K562 (cell line): ENCODE measurements around the gene HOXA11. TPM values are rescaled to one million over a fixed set of nuclear protein-coding genes. Genes with fewer than 3 reads are reported as not detected.

Source experiments
- ATAC-seq: fragments of 200-7000 bp; cut with Tn5 transposase; 3 replicates; pipeline ENCODE4 v1.9.1; 2020; ENCODE audit warnings: moderate library complexity
- BruUV-seq: library from RNA; stranded (reverse); fragments of 400-500 nt; replicated peaks from 2 replicates; lab custom pipeline; 2021; lab: Mats Ljungman, UMichigan
- CTCF ChIA-PET: fragments of 300-600 bp; formaldehyde crosslinking; extraction: SDS; loops from one replicate; lab custom pipeline; 2021; ENCODE audit warnings: low intra/inter-chr PET ratio; lab: Yijun Ruan, JAX
- POLR2A ChIA-PET: fragments of 300-600, 350-650 bp; sonication (Branson Sonifier 250); formaldehyde crosslinking; extraction: SDS; loops from one replicate; lab custom pipeline; 2021; ENCODE audit warnings: antibody characterized with exemption, inconsistent platforms; lab: Yijun Ruan, JAX
- DNase-seq, 4 experiments: peaks; one replicate each; pipeline versions ENCODE4 v3.0.0 to v3.0.0-alpha.2; 2011 to 2018; ENCODE audit warnings: low spot score in 3 of 4, mixed read lengths in 3 of 4; ENCODE audit errors: extremely low read depth in 1 of 4
- FAIRE-seq: peaks from 2 replicates; lab custom pipeline; 2011; peaks lifted over from hg19 to GRCh38; lab: Jason Lieb, UNC
- H2AFZ ChIP-seq: 2 replicates; pipeline ENCODE4 v1.6.0; 2011; ENCODE audit warnings: low read depth, low read length, control low read depth, inconsistent platforms
- H3K27ac ChIP-seq: fragments of 200-600 bp; 3 replicates; pipeline ENCODE4 v1.8.0; 2011; ENCODE audit warnings: low read depth, mild to moderate bottlenecking, control low read depth, inconsistent platforms, low read length, moderate library complexity, mixed read lengths; ENCODE audit errors: extremely low read depth
- H3K27me3 ChIP-seq, 2 experiments: fragments of 300-600 bp in 1 of 2; 2 replicates in 1 of 2; 3 replicates in 1 of 2; pipeline versions ENCODE4 v1.6.0 to v1.8.0; 2011; ENCODE audit warnings: inconsistent platforms in 2 of 2, low read length in 2 of 2, mild to moderate bottlenecking in 1 of 2, mixed read lengths in 1 of 2, moderate library complexity in 1 of 2; ENCODE audit not compliant: control insufficient read depth in 2 of 2, insufficient read depth in 2 of 2
- H3K36me3 ChIP-seq: fragments of 300-600 bp; 3 replicates; pipeline ENCODE4 v1.8.0; 2011; ENCODE audit warnings: mild to moderate bottlenecking, low read length, inconsistent platforms; ENCODE audit not compliant: control insufficient read depth, insufficient read depth
- H3K4me1 ChIP-seq, 2 experiments: fragments of 200-600 bp in 1 of 2; replicated peaks in 1 of 2; 2 replicates in 1 of 2; 3 replicates in 1 of 2; pipeline versions ENCODE4 v1.5.1 to v1.8.0; 2011; ENCODE audit warnings: inconsistent platforms in 2 of 2, low read length in 2 of 2, mild to moderate bottlenecking in 1 of 2, mixed read lengths in 1 of 2, moderate library complexity in 1 of 2; ENCODE audit not compliant: control insufficient read depth in 2 of 2, insufficient read depth in 2 of 2
- H3K4me2 ChIP-seq: 2 replicates; pipeline ENCODE4 v1.6.1; 2011; ENCODE audit warnings: low read length, control low read depth, inconsistent platforms, mixed read lengths; ENCODE audit not compliant: insufficient read depth
- H3K4me3 ChIP-seq: fragments of 200-600 bp; sonication (generic), shearing (Covaris generic); 2 replicates; pipeline ENCODE4 v1.5.1; 2016; ENCODE audit warnings: control low read depth, inconsistent platforms
- H3K79me2 ChIP-seq: fragments of 200-600 bp; 3 replicates; pipeline ENCODE4 v1.8.0; 2011; ENCODE audit warnings: low read length, inconsistent platforms; ENCODE audit not compliant: control insufficient read depth, insufficient read depth
- H3K9ac ChIP-seq, 2 experiments: 2 replicates each; pipeline versions ENCODE4 v1.6.0 to v1.6.1; 2011; ENCODE audit warnings: low read depth in 2 of 2, low read length in 2 of 2, control low read depth in 1 of 2, inconsistent platforms in 1 of 2, mild to moderate bottlenecking in 1 of 2, mixed read lengths in 1 of 2; ENCODE audit not compliant: insufficient read depth in 1 of 2
- H3K9me1 ChIP-seq: one replicate; pipeline ENCODE4 v1.6.0; 2011; ENCODE audit warnings: inconsistent platforms, mild to moderate bottlenecking, low read length, moderate library complexity; ENCODE audit not compliant: control insufficient read depth, insufficient read depth
- H3K9me3 ChIP-seq: replicated peaks from 2 replicates; pipeline ENCODE4 v1.5.1; 2011; ENCODE audit warnings: low read depth, low read length, inconsistent platforms; ENCODE audit not compliant: control insufficient read depth, insufficient read depth
- H4K20me1 ChIP-seq: replicated peaks from 2 replicates; pipeline ENCODE4 v1.6.1; 2011; ENCODE audit warnings: low read length, inconsistent platforms, mixed read lengths; ENCODE audit not compliant: control insufficient read depth, insufficient read depth
- ADNP ChIP-seq: fragments of 200-800 bp; sonication (Bioruptor generic); IDR thresholded peaks from 2 replicates; pipeline ENCODE4 v1.6.1; 2016; ENCODE audit warnings: missing genetic modification characterization, missing compliant biosample characterization
- BRD9 ChIP-seq: fragments of 450-650 bp; IDR thresholded peaks from 2 replicates; pipeline ENCODE4 v1.6.1; 2018; ENCODE audit warnings: low read depth; ENCODE audit not compliant: partially characterized antibody
- DIDO1 ChIP-seq: fragments of 450-650 bp; IDR thresholded peaks from 2 replicates; pipeline ENCODE4 v1.6.1; 2016; ENCODE audit warnings: low read depth, missing biosample characterization, missing genetic modification characterization
- ESRRB ChIP-seq: fragments of 250-450 bp; sonication (Bioruptor Pico); IDR thresholded peaks from 2 replicates; pipeline ENCODE4 v1.5.0; 2020; ENCODE audit warnings: mild to moderate bottlenecking, moderate library complexity, borderline replicate concordance
- HMGN3 ChIP-seq: IDR thresholded peaks from 2 replicates; pipeline ENCODE4 v1.6.1; 2011; ENCODE audit warnings: borderline replicate concordance, low read depth, mild to moderate bottlenecking, mixed read lengths, low read length; ENCODE audit not compliant: insufficient read length; ENCODE audit errors: extremely low read depth
- NFE2L1 ChIP-seq: fragments of 450-650 bp; IDR thresholded peaks from 2 replicates; pipeline ENCODE4 v1.6.1; 2016; ENCODE audit warnings: missing genetic modification characterization, low read depth, mild to moderate bottlenecking, missing compliant biosample characterization, moderate library complexity, borderline replicate concordance
- NRF1 ChIP-seq, 2 experiments: fragments of 450-650 bp; IDR thresholded peaks in 1 of 2; conservative IDR thresholded peaks in 1 of 2; 2 replicates each; pipeline ENCODE4 v1.6.1; 2014; ENCODE audit warnings: mild to moderate bottlenecking in 2 of 2
- RFX1 ChIP-seq: fragments of 450-650 bp; IDR thresholded peaks from 2 replicates; pipeline ENCODE4 v1.6.1; 2016; ENCODE audit warnings: mild to moderate bottlenecking, moderate library complexity
- SOX6 ChIP-seq: fragments of 450-650 bp; IDR thresholded peaks from 2 replicates; pipeline ENCODE4 v1.6.1; 2014; ENCODE audit warnings: mild to moderate bottlenecking
- TGIF2 ChIP-seq: sonication (generic); formaldehyde crosslinking; IDR thresholded peaks from 2 replicates; pipeline ENCODE4 v1.8.1; 2022; ENCODE audit warnings: mild to moderate bottlenecking, missing genetic modification reagents, moderate library complexity
- ZNF263 ChIP-seq: sonication (generic); formaldehyde crosslinking; IDR thresholded peaks from 2 replicates; pipeline ENCODE4 v1.8.0; 2022; ENCODE audit warnings: mild to moderate bottlenecking, missing genetic modification reagents, borderline replicate concordance
- WGBS: fragments of 100-300 bp; shearing (Covaris generic); methylation state at CpG from one replicate; pipeline ENCODE4 v1.1.6; 2016; ENCODE audit warnings: low coverage, mixed read lengths; ENCODE audit not compliant: insufficient coverage; ENCODE audit errors: missing lambda C conversion rate; 5-methylcytosine and 5-hydroxymethylcytosine counted together
- in situ Hi-C: fragments of 300-500 bp; cut with MboI; formaldehyde crosslinking; loops from 4 replicates; pipeline ENCODE4 v1.15.0; 2018; ENCODE audit warnings: inconsistent platforms, mixed read lengths
- intact Hi-C: fragments of 100-400 bp; cut with micrococcal nuclease; formaldehyde crosslinking; loops from 2 replicates; pipeline ENCODE4 v1.14.2; 2022
- polyA plus RNA-seq, 8 experiments: library from polyadenylated mRNA; depleted of rRNA in 4 of 8; stranded (reverse) in 5 of 8; unstranded in 3 of 8; fragments of >200 nt; fragmentation: Nextera tagmentation in 2 of 8; fragmentation: Illumina TruSeq in 1 of 8; extraction: Ambion mirVana in 2 of 8; extraction: Trizol in 1 of 8; gene quantifications; 2 replicates each; pipeline versions ENCODE4 v1.2.1 to v1.2.3, GENCODE V29; 2011 to 2014; ENCODE audit warnings: inconsistent platforms in 1 of 8, missing spikeins in 1 of 8
- total RNA-seq, 7 experiments: library from RNA; depleted of rRNA in 6 of 7; stranded (reverse); fragments of >200 nt in 6 of 7; fragmentation: Illumina TruSeq in 2 of 7; extraction: Trizol in 2 of 7; gene quantifications; 2 replicates each; pipeline versions ENCODE4 v1.2.1 to v1.2.3, GENCODE V29; 2011 to 2021; ENCODE audit warnings: low replicate concordance in 1 of 7
- TF ChIP-seq, protein P1 (sequence below), 2 experiments: fragments of 450-650 bp; conservative IDR thresholded peaks; 2 replicates each; pipeline ENCODE4 v1.6.1; 2017; ENCODE audit warnings: mild to moderate bottlenecking in 2 of 2, moderate library complexity in 2 of 2
- TF ChIP-seq, protein P2 (sequence below): fragments of 250-450 bp; sonication (Bioruptor Pico); IDR thresholded peaks from 2 replicates; pipeline ENCODE4 v1.4.0; 2020

HOXA11 gene
- total and polyA plus RNA-seq, 9 of the 15 experiments (the other 6 are each of a cell fraction or from before 2014, with no cell fraction given), result not detected

DNA sequence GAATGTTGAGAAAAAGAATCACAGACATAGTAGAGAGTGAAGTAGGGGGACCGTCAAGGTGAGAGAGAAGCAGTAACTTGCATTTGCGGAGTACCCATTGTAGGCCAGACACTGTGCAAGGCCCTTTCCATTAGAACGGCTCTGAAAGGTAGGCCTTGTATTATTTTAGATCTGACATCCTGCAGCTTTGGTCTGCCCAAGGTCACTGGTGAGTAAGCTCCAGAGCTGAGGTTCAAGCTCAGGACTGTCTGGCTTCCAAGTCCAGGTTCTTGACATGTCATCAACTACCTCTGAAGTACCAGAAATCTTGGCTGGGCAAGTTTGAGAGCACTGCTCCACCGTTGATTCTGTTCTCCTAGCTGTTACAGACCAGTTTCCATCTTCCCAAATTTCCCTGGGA, 44.4 kb upstream of the HOXA11 start:
- WGBS, result 0% methylated on average over 4 of the region's 4 CpGs

DNA sequence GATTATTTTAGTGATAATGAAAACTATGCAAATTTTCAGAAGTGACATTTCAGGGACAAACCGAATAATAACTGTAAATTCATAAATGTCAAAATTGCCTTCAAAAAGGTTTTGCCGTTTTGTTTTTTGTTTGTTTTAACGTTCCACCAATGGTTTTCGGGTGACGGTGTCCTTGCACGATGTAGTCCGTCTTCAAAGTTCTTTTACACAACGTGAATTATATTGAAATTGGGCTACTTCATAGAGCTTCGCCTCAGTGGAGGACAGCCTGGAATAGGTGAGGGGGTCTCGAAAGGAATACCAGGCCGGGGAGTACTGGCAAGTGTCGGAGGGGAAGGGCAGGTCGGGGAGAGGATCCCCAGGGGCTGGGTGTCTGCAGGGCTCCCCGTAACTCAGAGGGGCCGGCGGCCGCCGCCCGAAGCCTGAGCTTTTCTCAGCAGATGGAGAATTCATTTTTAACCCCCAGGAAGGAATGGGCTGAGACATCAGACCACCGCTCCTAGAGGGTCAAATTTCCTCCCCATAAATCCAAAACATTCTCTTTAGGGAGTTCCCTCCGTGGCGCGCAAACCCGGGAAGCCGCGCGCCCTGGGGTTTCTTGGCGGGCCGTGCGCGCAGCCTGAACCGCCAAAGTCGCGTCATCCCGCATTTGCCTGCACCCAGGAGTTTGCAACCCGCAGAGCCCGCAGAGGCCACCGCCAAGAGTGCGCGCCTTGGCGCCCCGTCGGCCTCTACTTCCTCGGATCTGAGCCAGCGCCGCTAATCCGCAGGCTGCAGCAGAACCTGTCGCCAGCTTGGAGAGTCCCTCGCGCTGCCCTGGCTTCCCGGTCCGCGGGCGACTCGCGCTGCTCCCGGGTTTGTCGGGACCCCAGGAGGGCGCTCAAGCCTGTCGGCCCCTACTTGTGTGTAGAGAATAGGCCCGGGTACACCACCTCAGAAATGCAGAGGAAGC, 40.2 kb upstream of the HOXA11 start:
- 25% methylated on average over 26 of the region's 61 CpGs for WGBS
- H3K79me2 ChIP-seq, result no peaks in the 10 kb centered on the region
- no peaks in the 10 kb centered on the region for H3K36me3 ChIP-seq
- FAIRE-seq (no peak), DNase-seq (no peak), ATAC-seq (no peak)
- no TSS peak for BruUV-seq
- H3K27ac ChIP-seq, result no peak overlapping the region
- ChIA-PET CTCF (no interaction called here), POLR2A (no interaction called here)
- H3K4me1 ChIP-seq, result peaks cover 0 to 8% of the 10 kb centered on the region in 2 experiments; a peak in 2 of 5 replicates
- H3K4me3 ChIP-seq, result no peak overlapping the region
- in situ Hi-C loops, result no loop called here
- H3K9me3 ChIP-seq, result no peaks in the 10 kb centered on the region
- H3K9me1 ChIP-seq, result no peaks in the 10 kb centered on the region
- H3K9ac ChIP-seq, result no peak overlapping the region
- H3K4me2 ChIP-seq, result no peak overlapping the region
- peaks cover 21 to 35% of the 10 kb centered on the region in 2 experiments; a peak in 4 of 5 replicates for H3K27me3 ChIP-seq
- intact Hi-C loops, result no loop called here
- no peak overlapping the region for H2AFZ ChIP-seq
- no peaks in the 10 kb centered on the region for H4K20me1 ChIP-seq
- TF ChIP-seq, protein P1, sequence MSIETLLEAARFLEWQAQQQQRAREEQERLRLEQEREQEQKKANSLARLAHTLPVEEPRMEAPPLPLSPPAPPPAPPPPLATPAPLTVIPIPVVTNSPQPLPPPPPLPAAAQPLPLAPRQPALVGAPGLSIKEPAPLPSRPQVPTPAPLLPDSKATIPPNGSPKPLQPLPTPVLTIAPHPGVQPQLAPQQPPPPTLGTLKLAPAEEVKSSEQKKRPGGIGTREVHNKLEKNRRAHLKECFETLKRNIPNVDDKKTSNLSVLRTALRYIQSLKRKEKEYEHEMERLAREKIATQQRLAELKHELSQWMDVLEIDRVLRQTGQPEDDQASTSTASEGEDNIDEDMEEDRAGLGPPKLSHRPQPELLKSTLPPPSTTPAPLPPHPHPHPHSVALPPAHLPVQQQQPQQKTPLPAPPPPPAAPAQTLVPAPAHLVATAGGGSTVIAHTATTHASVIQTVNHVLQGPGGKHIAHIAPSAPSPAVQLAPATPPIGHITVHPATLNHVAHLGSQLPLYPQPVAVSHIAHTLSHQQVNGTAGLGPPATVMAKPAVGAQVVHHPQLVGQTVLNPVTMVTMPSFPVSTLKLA (conservative IDR thresholded peaks at IDR 0.05), result no peak
- TF ChIP-seq ESRRB (no peak), NRF1 (conservative IDR thresholded peaks at IDR 0.05 in 1 of 2, IDR thresholded peaks at IDR 0.05 in 1 of 2) (no peak), RFX1 (no peak), TGIF2 (CRISPR knock-in tag) (no peak), BRD9 (no peak), ADNP (tag) (no peak), NFE2L1 (tag) (no peak)
- TF ChIP-seq, protein P2, sequence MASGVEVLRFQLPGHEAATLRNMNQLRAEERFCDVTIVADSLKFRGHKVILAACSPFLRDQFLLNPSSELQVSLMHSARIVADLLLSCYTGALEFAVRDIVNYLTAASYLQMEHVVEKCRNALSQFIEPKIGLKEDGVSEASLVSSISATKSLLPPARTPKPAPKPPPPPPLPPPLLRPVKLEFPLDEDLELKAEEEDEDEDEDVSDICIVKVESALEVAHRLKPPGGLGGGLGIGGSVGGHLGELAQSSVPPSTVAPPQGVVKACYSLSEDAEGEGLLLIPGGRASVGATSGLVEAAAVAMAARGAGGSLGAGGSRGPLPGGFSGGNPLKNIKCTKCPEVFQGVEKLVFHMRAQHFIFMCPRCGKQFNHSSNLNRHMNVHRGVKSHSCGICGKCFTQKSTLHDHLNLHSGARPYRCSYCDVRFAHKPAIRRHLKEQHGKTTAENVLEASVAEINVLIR, result no peak

More for the DNA sequence above, 44.4 kb upstream of the HOXA11 start:
- H3K4me1 ChIP-seq, result peaks cover 0 to 4% of the 10 kb centered on the region in 2 experiments; a peak in 2 of 5 replicates
- POLR2A ChIA-PET, result no interaction called here
- H3K4me3 ChIP-seq, result no peak overlapping the region
- in situ Hi-C loops (no loop called here), intact Hi-C loops (no loop called here)
- no peaks in the 10 kb centered on the region for H3K36me3 ChIP-seq
- H4K20me1 ChIP-seq, result no peaks in the 10 kb centered on the region
- H3K9me1 ChIP-seq, result no peaks in the 10 kb centered on the region
- H3K4me2 ChIP-seq, result no peak overlapping the region
- peaks cover 6 to 32% of the 10 kb centered on the region in 2 experiments; a peak in 3 of 5 replicates for H3K27me3 ChIP-seq
- DNase-seq (no peak), FAIRE-seq (no peak), ATAC-seq (no peak)
- CTCF ChIA-PET, result interaction anchor here (0.6 kb wide), 1 partner anchor 447 kb away, joined by 3 read pairs; no protein-coding TSS in a partner anchor
- no peak overlapping the region for H3K9ac ChIP-seq
- no peaks in the 10 kb centered on the region for H3K9me3 ChIP-seq
- no peak for TF ChIP-seq SOX6
- TF ChIP-seq HMGN3, result no peak
- no peak for TF ChIP-seq ZNF263
- TF ChIP-seq DIDO1, result no peak
- no peak overlapping the region for H3K27ac ChIP-seq
- no peak overlapping the region for H2AFZ ChIP-seq
- BruUV-seq, result no TSS peak
- no peaks in the 10 kb centered on the region for H3K79me2 ChIP-seq
